ENCODE results near the gene GPR21.

Gene GPR21

DNA sequence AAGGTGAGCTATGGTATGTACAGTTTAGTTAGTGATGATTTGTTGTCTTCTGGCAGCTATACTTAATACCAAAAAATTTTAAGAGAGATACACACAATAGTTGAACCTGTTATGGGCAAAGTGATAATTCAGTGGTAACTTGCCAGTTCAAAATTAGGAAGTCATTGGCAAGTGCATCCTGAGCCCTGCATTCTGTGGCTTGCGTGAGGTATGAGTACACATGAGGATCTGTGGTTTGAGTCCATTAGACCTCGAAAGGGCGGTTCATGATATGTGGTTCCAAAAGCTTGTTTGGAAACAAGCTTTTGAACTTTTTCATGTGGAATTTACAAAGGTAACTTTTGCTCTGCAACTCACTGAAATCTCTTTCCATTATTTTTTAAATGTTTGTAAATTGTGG lies 47.0 kb downstream of the GPR21 start:
- POLR2A ChIA-PET, result no interaction called here
- CTCF ChIA-PET, result interaction anchor here (1.0 to 1.2 kb wide), 2 partner anchors 145 to 269 kb away, joined by 4 to 5 read pairs; no protein-coding TSS in a partner anchor
- TF ChIP-seq ZNF384 (IDR thresholded peaks at IDR 0.05) (no peak), SUZ12 (IDR thresholded peaks at IDR 0.05) (no peak), TARDBP (IDR thresholded peaks at IDR 0.05) (no peak), BHLHE40 (IDR thresholded peaks at IDR 0.05; ENCODE audit: borderline replicate concordance) (no peak), NFRKB (IDR thresholded peaks at IDR 0.05) (no peak), FOXM1 (IDR thresholded peaks at IDR 0.05; ENCODE audit: borderline replicate concordance) (no peak), FOXK2 (IDR thresholded peaks at IDR 0.05) (no peak), LEF1 (IDR thresholded peaks at IDR 0.05; ENCODE audit: borderline replicate concordance) (no peak), HDGF (IDR thresholded peaks at IDR 0.05; ENCODE audit: borderline replicate concordance) (no peak), SP1 (IDR thresholded peaks at IDR 0.05) (no peak), ELF4 (IDR thresholded peaks at IDR 0.05) (no peak), FOXA1 (IDR thresholded peaks at IDR 0.05) (no peak), ARNT (IDR thresholded peaks at IDR 0.05) (no peak), CTBP1 (IDR thresholded peaks at IDR 0.05; ENCODE audit: borderline replicate concordance) (no peak)
- DNase-seq (ENCODE audit: extremely low spot score), result no peak

DNA sequence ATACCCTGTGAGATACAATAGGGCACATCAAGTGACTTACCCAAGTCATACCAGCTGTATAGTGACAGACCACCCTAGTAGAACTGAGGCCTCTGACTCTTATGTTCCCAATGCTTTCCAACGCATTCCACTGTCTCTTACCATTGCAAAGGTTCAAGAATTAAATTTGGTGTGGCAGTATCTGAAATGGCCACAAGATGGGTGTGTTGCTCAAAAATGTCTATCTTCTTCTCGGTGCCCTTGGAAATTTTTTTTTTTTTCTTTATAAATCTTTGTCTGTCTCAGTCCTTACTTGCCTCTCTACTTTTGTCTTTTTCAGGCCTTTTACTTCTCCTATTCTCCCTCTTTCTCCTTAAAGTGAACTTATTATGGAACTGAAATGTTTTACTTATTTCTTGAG lies 48.4 kb downstream of the GPR21 start:
- CTCF ChIA-PET, result interaction anchor here (0.6 to 1.8 kb wide), 5 partner anchors 9 to 650 kb away, joined by 3 to 5 read pairs (median 4); no protein-coding TSS in a partner anchor
- peak; percentile 49 for DNase-seq (ENCODE audit: extremely low spot score)
- POLR2A ChIA-PET, result interaction anchor here (0.9 kb wide), 1 partner anchor 13 kb away, joined by 3 read pairs; no protein-coding TSS in a partner anchor
- TF ChIP-seq L3MBTL2 (conservative IDR thresholded peaks at IDR 0.05) (no peak), ZNF384 (IDR thresholded peaks at IDR 0.05) (peak; percentile 83), CTBP1 (IDR thresholded peaks at IDR 0.05; ENCODE audit: borderline replicate concordance) (no peak)

DNA sequence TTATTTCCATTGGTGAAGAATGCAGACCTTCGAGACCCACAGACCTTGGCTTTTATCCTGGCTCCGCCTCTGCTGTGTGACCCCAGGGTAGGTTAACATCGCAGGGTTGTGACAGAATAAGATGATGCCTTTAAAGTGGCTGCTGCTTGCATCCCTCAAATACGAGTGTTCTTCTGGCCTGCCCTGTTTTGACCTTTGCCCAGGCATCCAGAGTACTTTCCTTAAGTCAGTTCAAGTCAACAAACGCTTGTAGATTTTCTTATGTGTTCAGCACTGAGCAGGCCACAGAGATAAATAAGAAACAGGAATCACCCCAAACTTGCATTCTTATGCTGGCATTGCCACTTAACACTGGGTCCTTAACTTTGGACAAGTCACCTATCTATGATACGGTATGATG lies 50.2 kb downstream of the GPR21 start:
- CTCF ChIA-PET, result interaction anchor here (1.1 kb wide), 1 partner anchor 266 kb away, joined by 5 read pairs; no protein-coding TSS in a partner anchor
- POLR2A ChIA-PET, result no interaction called here
- no peak for DNase-seq (ENCODE audit: extremely low spot score)

DNA sequence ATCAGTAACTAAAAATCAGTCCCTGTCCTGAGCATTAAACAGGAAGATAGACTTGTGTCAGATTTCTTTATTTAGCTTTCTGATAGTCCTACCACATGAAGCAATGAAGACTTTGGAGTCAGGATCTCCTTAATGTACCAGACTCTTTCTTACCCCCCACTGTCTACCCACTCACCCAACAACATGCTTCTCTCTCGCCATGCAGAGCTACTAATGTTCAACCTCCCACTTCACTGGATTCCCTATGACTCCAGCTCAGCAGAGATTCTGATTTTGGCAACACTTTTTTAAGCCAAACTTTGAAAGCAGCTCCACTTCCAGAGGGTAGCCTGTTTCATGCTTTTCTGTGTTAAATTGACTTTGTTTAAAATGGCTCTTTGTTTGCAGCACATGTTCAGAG lies 50.8 kb downstream of the GPR21 start:
- POLR2A ChIA-PET, result no interaction called here
- no peak for DNase-seq (ENCODE audit: extremely low spot score)
- CTCF ChIA-PET, result interaction anchor here (1.1 kb wide), 1 partner anchor 266 kb away, joined by 5 read pairs; no protein-coding TSS in a partner anchor
- TF ChIP-seq CTBP1 (IDR thresholded peaks at IDR 0.05; ENCODE audit: borderline replicate concordance) (no peak), ZNF384 (IDR thresholded peaks at IDR 0.05) (no peak), FOXK2 (IDR thresholded peaks at IDR 0.05) (no peak), TARDBP (IDR thresholded peaks at IDR 0.05) (no peak), ARNT (IDR thresholded peaks at IDR 0.05) (no peak), LEF1 (IDR thresholded peaks at IDR 0.05; ENCODE audit: borderline replicate concordance) (no peak), FOXA1 (IDR thresholded peaks at IDR 0.05) (no peak), HDGF (IDR thresholded peaks at IDR 0.05; ENCODE audit: borderline replicate concordance) (no peak), L3MBTL2 (conservative IDR thresholded peaks at IDR 0.05) (no peak)
- TF ChIP-seq, protein P1, sequence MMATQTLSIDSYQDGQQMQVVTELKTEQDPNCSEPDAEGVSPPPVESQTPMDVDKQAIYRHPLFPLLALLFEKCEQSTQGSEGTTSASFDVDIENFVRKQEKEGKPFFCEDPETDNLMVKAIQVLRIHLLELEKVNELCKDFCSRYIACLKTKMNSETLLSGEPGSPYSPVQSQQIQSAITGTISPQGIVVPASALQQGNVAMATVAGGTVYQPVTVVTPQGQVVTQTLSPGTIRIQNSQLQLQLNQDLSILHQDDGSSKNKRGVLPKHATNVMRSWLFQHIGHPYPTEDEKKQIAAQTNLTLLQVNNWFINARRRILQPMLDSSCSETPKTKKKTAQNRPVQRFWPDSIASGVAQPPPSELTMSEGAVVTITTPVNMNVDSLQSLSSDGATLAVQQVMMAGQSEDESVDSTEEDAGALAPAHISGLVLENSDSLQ (IDR thresholded peaks at IDR 0.05), result no peak

More for the DNA sequence above, 50.2 kb downstream of the GPR21 start:
- TF ChIP-seq L3MBTL2 (conservative IDR thresholded peaks at IDR 0.05), result no peak
- no peak for TF ChIP-seq ELF4 (IDR thresholded peaks at IDR 0.05)
- no peak for TF ChIP-seq FOXA1 (IDR thresholded peaks at IDR 0.05)
- TF ChIP-seq LEF1 (IDR thresholded peaks at IDR 0.05; ENCODE audit: borderline replicate concordance), result no peak
- no peak for TF ChIP-seq FOXK2 (IDR thresholded peaks at IDR 0.05)
- no peak for TF ChIP-seq TARDBP (IDR thresholded peaks at IDR 0.05)
- no peak for TF ChIP-seq SUZ12 (IDR thresholded peaks at IDR 0.05)
- no peak for TF ChIP-seq BHLHE40 (IDR thresholded peaks at IDR 0.05; ENCODE audit: borderline replicate concordance)
- TF ChIP-seq SP1 (IDR thresholded peaks at IDR 0.05), result no peak
- no peak for TF ChIP-seq HDGF (IDR thresholded peaks at IDR 0.05; ENCODE audit: borderline replicate concordance)
- TF ChIP-seq NFRKB (IDR thresholded peaks at IDR 0.05), result no peak
- TF ChIP-seq, protein P1 (IDR thresholded peaks at IDR 0.05), result no peak
- TF ChIP-seq FOXM1 (IDR thresholded peaks at IDR 0.05; ENCODE audit: borderline replicate concordance), result no peak
- no peak for TF ChIP-seq ARNT (IDR thresholded peaks at IDR 0.05)
- TF ChIP-seq CTBP1 (IDR thresholded peaks at IDR 0.05; ENCODE audit: borderline replicate concordance), result no peak
- no peak for TF ChIP-seq ZNF384 (IDR thresholded peaks at IDR 0.05)

Data from HEK293T (cell line).